Peyer's patch (tissue), 4 donors: ENCODE measurements around the gene CRTAC1.

Experiments used
- CTCF ChIP-seq, 6 experiments: fragments of 450-650 bp in 4 of 6; fragments of 200-600 bp in 2 of 6; sonication (generic) in 1 of 6; IDR thresholded peaks; one replicate each; pipeline ENCODE4 v1.5.1; 2017 to 2019; ENCODE audit warnings: antibody characterized with exemption in 6 of 6, mild to moderate bottlenecking in 3 of 6, moderate library complexity in 1 of 6
- POLR2A ChIP-seq, 2 donors: fragments of 450-650 bp; IDR thresholded peaks; one replicate each; pipeline ENCODE4 v1.5.1; 2017; ENCODE audit warnings: antibody characterized with exemption in 2 of 2, mild to moderate bottlenecking in 2 of 2, moderate library complexity in 2 of 2

- TF ChIP-seq CTCF (IDR thresholded peaks at IDR 0.05), result no peak
- TF ChIP-seq POLR2A (IDR thresholded peaks at IDR 0.05), result no peak
Measured at GRCh38 chr10:98013122-98013521, 17.3 kb downstream of the CRTAC1 start.
